ENCODE data around the gene LRP2. TPM values are rescaled to one million over a fixed set of nuclear protein-coding genes. Genes with fewer than 3 reads are reported as not detected.

The LRP2 gene
- total RNA-seq, 1 donor from 2014 or later: 1.00 TPM

GRCh38 chr2:169178364-169178763 lies 184.0 kb downstream of the LRP2 start:
- no peak for FAIRE-seq

GRCh38 chr2:169175112-169175511 lies 187.2 kb downstream of the LRP2 start:
- H3K27ac Mint-ChIP-seq (ENCODE audit: unreplicated experiment): no peak overlapping the region
- DNase-seq (ENCODE audit: low read depth) (no peak), FAIRE-seq (no peak)
- Histone ChIP-seq H3K4me2 (ENCODE audit: low read length) (no peak overlapping the region), H3K9me3 (ENCODE audit: insufficient read depth, low read depth, low read length) (no peaks in the 10 kb centered on the region), H4K20me1 (ENCODE audit: insufficient read depth, low read length) (no peaks in the 10 kb centered on the region), H3K4me3 (ENCODE audit: insufficient read depth, low read depth, low read length) (no peak overlapping the region), H3K27ac (ENCODE audit: low read depth, low read length) (no peak overlapping the region), H3K4me1 (ENCODE audit: insufficient read depth, low read length) (no peaks in the 10 kb centered on the region), H3K79me2 (ENCODE audit: insufficient read depth, low read length) (no peaks in the 10 kb centered on the region), H2AFZ (ENCODE audit: low read depth, low read length) (no peak overlapping the region), H3K9ac (ENCODE audit: low read length) (no peak overlapping the region), H3K27me3 (ENCODE audit: insufficient read depth, low read length) (no peaks in the 10 kb centered on the region), H3K36me3 (ENCODE audit: insufficient read depth, low read length) (no peaks in the 10 kb centered on the region)
- H3K9me3 Mint-ChIP-seq (ENCODE audit: unreplicated experiment): no peaks in the 10 kb centered on the region
- H3K4me1 Mint-ChIP-seq (ENCODE audit: low read depth, unreplicated experiment): peaks cover 21% of the 10 kb centered on the region
- no peaks in the 10 kb centered on the region for H3K36me3 Mint-ChIP-seq (ENCODE audit: low read depth, unreplicated experiment)
- H3K4me3 Mint-ChIP-seq (ENCODE audit: unreplicated experiment): no peak overlapping the region
- H3K27me3 Mint-ChIP-seq (ENCODE audit: low read depth, unreplicated experiment): no peaks in the 10 kb centered on the region
- TF ChIP-seq EZH2 (IDR thresholded peaks at IDR 0.05; ENCODE audit: insufficient read depth, low read length) (no peak), CTCF (IDR thresholded peaks at IDR 0.05; ENCODE audit: insufficient read depth, low read depth, low read length) (no peak)

More at GRCh38 chr2:169178364-169178763, 184.0 kb downstream of the LRP2 start:
- no peaks in the 10 kb centered on the region for H3K9me3 ChIP-seq (ENCODE audit: insufficient read depth, low read depth, low read length)
- H3K9ac ChIP-seq (ENCODE audit: low read length): no peak overlapping the region
- no peak overlapping the region for H3K27ac Mint-ChIP-seq (ENCODE audit: unreplicated experiment)
- TF ChIP-seq CTCF (IDR thresholded peaks at IDR 0.05; ENCODE audit: insufficient read depth, low read depth, low read length) (no peak), EZH2 (IDR thresholded peaks at IDR 0.05; ENCODE audit: insufficient read depth, low read length) (no peak)
- H4K20me1 ChIP-seq (ENCODE audit: insufficient read depth, low read length): no peaks in the 10 kb centered on the region
- H3K4me2 ChIP-seq (ENCODE audit: low read length): no peak overlapping the region
- no peak overlapping the region for H3K4me3 Mint-ChIP-seq (ENCODE audit: unreplicated experiment)
- H3K9me3 Mint-ChIP-seq (ENCODE audit: unreplicated experiment): no peaks in the 10 kb centered on the region
- H3K27ac ChIP-seq (ENCODE audit: low read depth, low read length): no peak overlapping the region
- H3K36me3 Mint-ChIP-seq (ENCODE audit: low read depth, unreplicated experiment): no peaks in the 10 kb centered on the region
- no peak overlapping the region for H2AFZ ChIP-seq (ENCODE audit: low read depth, low read length)
- H3K4me3 ChIP-seq (ENCODE audit: insufficient read depth, low read depth, low read length): no peak overlapping the region
- no peaks in the 10 kb centered on the region for H3K79me2 ChIP-seq (ENCODE audit: insufficient read depth, low read length)
- peaks cover 3% of the 10 kb centered on the region for H3K27me3 Mint-ChIP-seq (ENCODE audit: low read depth, unreplicated experiment)
- no peaks in the 10 kb centered on the region for H3K36me3 ChIP-seq (ENCODE audit: insufficient read depth, low read length)
- H3K4me1 Mint-ChIP-seq (ENCODE audit: low read depth, unreplicated experiment): no peaks in the 10 kb centered on the region
- no peaks in the 10 kb centered on the region for H3K4me1 ChIP-seq (ENCODE audit: insufficient read depth, low read length)
- no peak for DNase-seq (ENCODE audit: low read depth)
- H3K27me3 ChIP-seq (ENCODE audit: insufficient read depth, low read length): no peaks in the 10 kb centered on the region

- H3K27me3 ChIP-seq (ENCODE audit: insufficient read depth, low read length): no peaks in the 10 kb centered on the region
- H3K27me3 Mint-ChIP-seq (ENCODE audit: low read depth, unreplicated experiment): no peaks in the 10 kb centered on the region
- FAIRE-seq (no peak), DNase-seq (ENCODE audit: low read depth) (no peak)
- TF ChIP-seq CTCF (IDR thresholded peaks at IDR 0.05; ENCODE audit: insufficient read depth, low read depth, low read length) (no peak), EZH2 (IDR thresholded peaks at IDR 0.05; ENCODE audit: insufficient read depth, low read length) (no peak)
- no peaks in the 10 kb centered on the region for H4K20me1 ChIP-seq (ENCODE audit: insufficient read depth, low read length)
- H2AFZ ChIP-seq (ENCODE audit: low read depth, low read length): no peak overlapping the region
- H3K9me3 Mint-ChIP-seq (ENCODE audit: unreplicated experiment): no peaks in the 10 kb centered on the region
- no peaks in the 10 kb centered on the region for H3K36me3 Mint-ChIP-seq (ENCODE audit: low read depth, unreplicated experiment)
- no peak overlapping the region for H3K27ac ChIP-seq (ENCODE audit: low read depth, low read length)
- H3K4me2 ChIP-seq (ENCODE audit: low read length): no peak overlapping the region
- no peaks in the 10 kb centered on the region for H3K36me3 ChIP-seq (ENCODE audit: insufficient read depth, low read length)
- H3K9ac ChIP-seq (ENCODE audit: low read length): no peak overlapping the region
- H3K4me1 ChIP-seq (ENCODE audit: insufficient read depth, low read length): no peaks in the 10 kb centered on the region
- H3K79me2 ChIP-seq (ENCODE audit: insufficient read depth, low read length): no peaks in the 10 kb centered on the region
- no peak overlapping the region for H3K27ac Mint-ChIP-seq (ENCODE audit: unreplicated experiment)
- peaks cover 26% of the 10 kb centered on the region for H3K4me1 Mint-ChIP-seq (ENCODE audit: low read depth, unreplicated experiment)
- no peaks in the 10 kb centered on the region for H3K9me3 ChIP-seq (ENCODE audit: insufficient read depth, low read depth, low read length)
- H3K4me3 ChIP-seq (ENCODE audit: insufficient read depth, low read depth, low read length): no peak overlapping the region
- no peak overlapping the region for H3K4me3 Mint-ChIP-seq (ENCODE audit: unreplicated experiment)
Observed at GRCh38 chr2:169173876-169174275, 188.5 kb downstream of the LRP2 start.

All from astrocyte (in vitro differentiated cells and primary cell).